ENCODE data around the gene F3.

GRCh38 chr1:94553323-94553730, 11.8 kb upstream of the F3 start:
- no peak for TF ChIP-seq POLR2A (IDR thresholded peaks at IDR 0.05)
- no peak for TF ChIP-seq CTCF (IDR thresholded peaks at IDR 0.05 in 4 of 5, conservative IDR thresholded peaks at IDR 0.05 in 1 of 5)

Data from gastrocnemius medialis (tissue), 4 donors.